GM19395 (cell line): ENCODE results near the gene FUT7.

ENCODE experiments used
- ATAC-seq: cut with Tn5 transposase; IDR thresholded peaks from one replicate; pipeline ENCODE4 v1.9.1; 2021; ENCODE audit warnings: mild to moderate bottlenecking, moderate library complexity; ENCODE audit not compliant: unreplicated experiment

FUT7 gene

GRCh38 chr9:136985027-136985602 is 46.8 kb downstream of the FUT7 start:
- no peak for ATAC-seq

GRCh38 chr9:136984464-136985026 is 47.3 kb downstream of the FUT7 start:
- ATAC-seq: no peak

GRCh38 chr9:136983656-136984314 is 48.1 kb downstream of the FUT7 start:
- ATAC-seq: no peak

- no peak for ATAC-seq
Observed at GRCh38 chr9:136983167-136983566, 48.7 kb downstream of the FUT7 start.

GRCh38 chr9:136982232-136983051 is 49.4 kb downstream of the FUT7 start, which contains the start of gene LCNL1:
LCNL1 (plus strand) TSS chr9:136982993; CDS start chr9:136983587, 594 bp downstream.
- ATAC-seq: no peak

- no peak for ATAC-seq
Observed at GRCh38 chr9:136981588-136982231, 50.2 kb downstream of the FUT7 start.

GRCh38 chr9:136980669-136981478 is 51.0 kb downstream of the FUT7 start:
- ATAC-seq: no peak
